OCI-M1 (cell line): ENCODE measurements around the gene TSPEAR.

ENCODE experiments used
- DNase-seq: peaks from one replicate; lab custom pipeline; 2025; lab: John Stamatoyannopoulos, UW

Gene TSPEAR

DNA sequence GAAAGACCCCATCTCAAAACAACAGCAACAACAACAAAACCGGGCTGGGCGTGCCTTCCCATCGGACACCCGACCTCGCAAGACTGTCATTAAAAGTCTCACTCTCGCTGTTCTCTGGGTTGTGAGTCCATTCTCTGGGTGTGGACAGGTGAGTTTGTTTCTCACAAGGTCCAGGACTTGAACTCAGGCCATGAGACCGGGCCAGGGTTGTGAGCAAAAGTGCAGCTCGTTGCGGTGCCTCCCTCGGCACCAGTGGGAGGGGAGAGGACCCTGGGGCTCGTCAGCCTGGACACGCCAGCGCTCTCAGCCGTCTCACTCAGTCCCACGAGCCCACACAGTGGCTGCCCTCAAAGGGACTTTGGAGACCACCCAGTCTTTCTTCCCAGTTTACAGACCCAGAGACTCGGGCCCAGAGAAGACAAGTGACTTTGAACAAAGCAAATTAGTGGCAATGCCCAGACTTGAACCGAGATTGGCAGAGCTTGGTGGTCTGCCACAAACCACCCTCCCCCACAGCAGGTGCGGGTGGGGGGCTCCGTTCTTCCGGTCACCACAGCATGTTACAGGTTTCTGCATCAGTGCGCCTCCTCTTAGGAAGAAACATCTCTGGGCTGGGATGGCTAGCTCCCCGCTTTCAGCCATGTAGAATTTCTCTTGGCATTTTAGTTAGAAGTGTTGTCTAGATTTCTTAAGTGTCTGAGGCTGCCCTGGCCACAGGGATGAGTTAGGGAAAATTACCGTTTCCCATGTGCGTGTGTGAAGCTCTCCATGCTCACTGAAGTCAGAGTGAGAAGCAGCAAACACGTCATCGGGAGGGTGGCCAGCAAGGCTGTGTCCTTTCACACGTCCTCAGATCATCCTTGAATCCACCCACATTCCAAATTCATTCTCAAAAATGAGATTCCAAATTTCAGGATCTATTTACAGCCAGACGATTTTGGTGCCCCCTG is 227.8 kb downstream of the TSPEAR start:
- DNase-seq, result no peak

DNA sequence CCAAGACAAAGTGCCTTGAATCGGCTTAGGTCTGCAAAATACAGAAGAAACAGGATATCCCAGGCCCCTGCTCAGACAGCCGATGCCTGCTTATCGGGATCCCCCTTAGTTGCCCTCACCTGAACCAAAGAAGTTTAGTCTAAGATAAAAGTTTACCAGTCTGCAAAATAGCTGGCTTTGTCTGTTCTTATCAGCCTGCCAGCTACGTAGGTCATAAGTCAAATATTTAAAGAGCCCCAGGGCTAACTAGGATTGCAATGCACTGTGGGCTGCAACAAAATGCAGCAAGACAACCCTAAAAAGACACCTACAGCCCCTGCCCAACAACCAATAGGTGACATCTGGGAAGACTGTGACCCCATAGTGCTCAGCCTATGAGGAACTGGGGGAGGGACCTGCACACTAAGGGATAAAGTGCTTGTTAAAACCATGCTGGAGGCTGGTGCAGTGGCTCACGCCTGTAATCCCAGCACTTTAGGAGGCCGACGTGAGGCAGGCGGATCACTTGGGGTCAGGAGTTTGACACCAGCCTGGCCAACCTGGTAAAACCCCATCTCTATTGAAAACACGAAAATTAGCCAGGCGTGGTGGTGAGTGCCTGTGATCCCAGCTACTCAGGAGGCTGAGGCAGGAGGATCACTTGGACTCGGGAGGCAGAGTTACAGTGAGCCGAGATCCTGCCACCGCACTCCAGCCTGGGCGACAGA is 228.6 kb downstream of the TSPEAR start:
- DNase-seq, result peak; percentile 50

DNA sequence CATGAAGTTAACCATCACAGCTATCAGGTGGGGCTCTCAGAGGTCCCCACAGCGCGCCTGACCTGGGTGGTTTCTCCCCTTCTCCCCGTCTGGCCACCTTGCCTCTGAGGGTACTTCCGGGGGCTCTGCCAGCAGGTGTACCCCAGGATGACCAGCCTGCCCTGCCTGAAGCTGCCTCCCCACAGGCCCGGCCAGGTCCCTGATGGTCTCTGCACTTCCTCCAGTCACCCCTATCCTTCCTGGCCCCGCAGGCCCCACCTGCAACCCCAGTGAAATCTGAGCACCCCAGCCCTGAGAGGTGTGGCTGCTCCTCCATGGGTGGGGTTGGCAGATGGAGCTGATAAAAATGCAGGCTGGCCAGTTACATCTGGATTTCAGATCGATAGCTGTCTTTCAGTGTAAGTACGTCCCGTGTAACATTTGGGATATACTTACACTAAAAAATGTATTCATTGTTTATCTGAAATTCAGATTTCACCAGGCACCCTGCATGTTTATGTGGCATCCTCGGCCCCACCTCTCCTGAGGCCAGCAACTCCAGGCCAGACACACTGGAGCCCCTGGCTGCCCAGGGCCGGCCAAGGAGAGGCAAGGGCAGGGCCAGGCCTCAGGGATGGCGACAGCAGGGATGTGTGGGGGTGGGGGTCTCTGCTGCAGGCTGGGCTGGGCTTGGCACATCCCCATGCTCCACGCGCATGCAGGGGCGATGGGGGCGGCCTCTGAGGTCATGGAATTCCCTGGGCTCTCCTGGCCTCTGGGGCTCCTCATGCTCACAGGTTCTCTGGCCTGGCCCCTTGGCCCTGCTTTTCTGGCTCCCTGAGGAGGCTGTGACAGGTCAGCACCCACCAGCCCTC is 230.9 kb downstream of the TSPEAR start:
- no peak for DNase-seq

DNA sequence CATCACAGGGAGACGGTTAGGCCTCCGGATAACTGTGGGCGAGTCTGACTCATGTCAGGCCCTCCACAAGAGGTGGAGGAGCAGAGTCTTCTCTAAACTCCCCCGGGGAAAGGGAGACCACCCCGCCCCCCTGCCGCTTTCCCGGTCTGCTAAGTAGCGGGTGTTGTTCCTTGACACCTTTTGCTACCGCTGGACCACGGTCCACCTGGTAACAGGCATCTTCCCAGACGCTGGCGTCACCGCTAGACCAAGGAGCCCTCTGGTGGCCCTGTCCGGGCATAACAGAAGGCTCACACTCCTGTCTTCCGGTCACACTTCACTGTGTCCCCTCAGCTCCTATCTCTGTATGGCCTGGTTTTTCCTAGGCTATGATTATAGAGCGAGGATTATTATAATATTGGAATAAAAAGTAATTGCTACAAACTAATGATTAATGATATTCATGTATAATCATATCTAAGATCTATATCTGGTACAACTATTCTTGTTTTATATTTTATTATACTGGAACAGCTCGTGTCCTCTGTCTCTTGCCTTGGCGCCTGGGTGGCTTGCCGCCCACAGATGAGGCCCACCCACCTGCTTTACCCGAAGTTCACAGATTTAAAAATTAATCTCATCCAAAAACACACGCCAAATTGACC is 231.7 kb downstream of the TSPEAR start:
- DNase-seq, result peak; percentile 78

DNA sequence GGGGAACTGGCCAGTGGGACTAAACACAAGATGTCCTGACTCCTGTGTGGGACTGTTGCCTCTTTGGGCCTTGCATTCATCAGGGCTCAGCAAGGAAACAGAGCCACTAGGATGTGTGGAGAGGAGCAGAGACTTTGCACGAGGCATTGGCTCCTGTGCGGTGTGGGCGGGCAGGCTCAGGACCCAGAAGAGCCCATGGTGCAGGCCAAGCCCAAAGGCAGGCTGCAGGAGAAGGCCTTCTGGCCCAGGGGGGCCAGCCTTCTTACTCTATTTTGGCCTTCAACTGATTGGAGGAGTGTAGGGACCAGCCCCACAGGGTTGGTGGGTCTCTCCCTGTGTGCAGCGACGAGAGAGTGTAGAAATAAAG is 232.6 kb downstream of the TSPEAR start:
- DNase-seq, result no peak

DNA sequence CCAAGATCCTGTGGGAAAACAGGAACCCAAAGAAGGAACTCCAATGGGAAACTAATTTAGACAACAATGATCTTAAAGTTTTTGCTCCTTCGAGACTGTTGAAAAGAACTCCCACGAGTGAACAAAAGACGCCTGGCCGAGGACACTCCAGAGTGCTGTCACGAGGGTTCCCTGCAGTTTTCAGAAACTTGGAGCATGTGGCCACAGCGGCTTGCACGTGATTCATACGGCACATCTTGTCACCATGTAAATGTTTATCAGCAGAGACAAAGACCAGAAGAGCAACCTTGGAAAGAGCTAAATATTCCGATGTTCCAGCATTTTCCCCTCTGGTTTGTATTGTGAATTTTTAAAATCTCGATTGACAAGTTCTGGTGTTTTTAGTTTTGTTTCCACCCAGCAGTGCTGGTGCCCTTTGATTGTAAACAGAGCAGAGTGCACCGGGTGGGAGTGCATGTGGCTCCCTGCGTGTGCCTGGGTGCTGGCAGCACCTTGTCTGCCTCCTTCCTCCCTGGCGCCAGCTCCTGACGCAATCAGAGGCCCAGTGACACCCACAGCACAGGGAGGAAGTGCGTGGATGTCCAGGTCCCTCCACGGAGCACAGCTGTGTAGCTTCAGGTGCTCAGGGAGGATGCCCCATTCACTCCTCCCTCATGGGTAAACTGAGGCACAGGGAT is 233.1 kb downstream of the TSPEAR start:
- no peak for DNase-seq

DNA sequence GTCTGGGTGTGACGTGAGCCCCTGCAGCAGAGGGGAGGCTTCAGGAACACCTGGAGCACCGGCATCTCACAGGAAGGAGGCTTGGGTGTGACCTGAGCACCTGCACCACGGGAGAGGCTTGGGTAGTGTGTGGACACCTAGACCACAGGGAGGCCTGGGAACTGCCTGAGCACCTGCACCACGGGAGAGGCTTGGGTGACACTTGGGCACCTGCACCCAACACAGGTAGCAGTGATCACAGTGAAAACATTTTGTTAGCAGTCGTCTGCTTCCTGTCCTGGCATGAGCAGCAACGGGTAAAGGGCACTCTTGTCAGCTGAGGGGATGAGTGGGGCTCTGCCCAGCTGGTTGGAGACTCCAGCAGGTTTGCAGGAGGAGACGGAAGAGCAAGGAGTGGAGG is 233.7 kb downstream of the TSPEAR start:
- DNase-seq, result no peak

DNA sequence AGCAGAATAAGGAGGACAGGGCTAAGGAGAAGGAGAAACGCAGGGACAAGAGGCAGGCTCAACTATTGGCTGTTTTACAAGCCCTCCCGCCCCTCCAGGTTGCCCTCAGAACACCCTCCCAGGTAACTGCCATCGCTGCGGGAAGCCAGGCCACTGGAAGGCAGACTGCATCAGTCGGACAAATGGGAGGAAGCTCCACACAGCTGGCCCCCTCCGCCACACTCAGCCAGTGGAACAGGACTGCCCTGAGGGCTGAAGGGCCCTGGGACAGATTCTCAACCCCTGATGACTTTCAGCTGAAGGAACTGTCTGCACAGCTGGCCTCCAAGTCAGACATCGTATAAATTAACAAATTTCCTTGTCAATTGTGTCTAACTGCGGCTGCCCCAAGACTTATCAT is 234.2 kb downstream of the TSPEAR start:
- no peak for DNase-seq

DNA sequence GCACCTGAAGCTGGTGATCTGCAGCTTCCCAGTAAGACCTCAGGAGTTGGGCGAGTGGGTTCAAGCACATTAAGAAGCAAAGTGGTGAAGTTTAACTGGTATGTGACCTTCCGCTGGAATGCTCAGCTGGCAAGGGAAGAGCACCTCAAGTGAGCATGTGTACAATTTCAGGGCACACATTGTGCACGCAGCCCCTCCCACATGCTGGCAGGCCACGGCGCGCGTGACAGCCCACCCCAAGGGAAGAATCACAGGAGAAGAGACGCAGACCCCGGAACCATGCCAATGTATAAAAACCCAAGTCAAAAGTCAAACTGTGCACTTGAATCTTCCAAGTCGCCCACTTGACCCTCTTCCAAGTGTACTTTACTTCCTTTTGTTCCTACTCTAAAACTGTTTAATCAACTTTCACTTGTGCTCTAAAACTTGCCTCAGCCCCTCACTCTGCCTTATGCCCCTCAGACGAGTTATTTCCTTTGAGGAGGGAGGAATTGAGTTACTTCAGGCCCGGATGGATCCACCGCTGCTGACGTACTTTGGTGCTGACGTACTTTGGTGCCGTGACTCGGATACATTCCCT is 236.0 kb downstream of the TSPEAR start:
- DNase-seq, result no peak

DNA sequence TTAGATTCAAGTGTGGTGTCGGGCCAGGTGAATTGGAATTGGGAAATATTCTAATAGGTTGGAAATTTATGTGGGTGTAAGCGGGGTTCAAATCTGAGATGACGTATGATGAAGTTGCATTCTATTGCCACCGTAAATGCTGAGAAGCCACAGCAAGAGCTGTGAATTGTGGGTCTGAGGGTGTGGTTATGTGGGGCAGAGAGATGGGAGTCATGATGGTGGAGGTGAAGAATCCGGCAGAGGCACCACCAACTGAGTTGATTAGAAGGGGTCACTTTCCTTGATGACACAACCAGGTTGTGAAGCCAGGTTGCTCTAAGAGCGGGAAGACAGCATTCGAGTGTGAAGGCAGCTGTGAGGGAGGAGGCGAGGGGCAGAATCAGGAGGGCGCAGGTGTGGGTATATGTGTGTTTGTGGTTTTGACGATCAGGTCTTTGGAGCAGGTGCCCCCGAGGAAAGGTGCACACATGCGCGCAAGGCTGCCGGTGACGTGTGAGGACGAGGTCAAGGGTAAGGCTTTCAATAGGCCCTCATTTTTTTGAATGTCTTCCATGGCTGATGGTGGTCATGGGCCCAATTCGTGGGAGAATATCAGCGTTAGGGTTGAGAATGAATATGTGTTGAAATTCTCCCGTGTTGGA is 237.3 kb downstream of the TSPEAR start:
- DNase-seq, result no peak

DNA sequence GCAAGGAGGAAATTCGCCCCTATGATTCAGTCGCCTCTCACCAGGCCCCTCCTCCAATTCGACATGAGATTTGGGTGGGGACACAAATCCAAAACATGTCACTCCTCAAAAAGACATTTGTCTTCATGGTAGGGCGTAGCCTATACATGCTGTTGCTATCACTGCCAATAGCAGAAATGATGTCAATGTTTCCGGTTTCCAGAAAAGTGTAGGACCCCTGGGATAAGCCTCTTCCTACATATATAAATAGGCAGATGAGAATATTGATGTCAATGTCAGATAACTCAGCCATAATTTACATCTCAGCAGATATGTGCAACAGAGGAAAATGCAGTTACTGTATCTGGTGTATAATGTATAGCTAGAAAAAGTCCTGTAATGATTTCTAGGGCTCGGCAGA is 239.4 kb downstream of the TSPEAR start:
- DNase-seq, result no peak

DNA sequence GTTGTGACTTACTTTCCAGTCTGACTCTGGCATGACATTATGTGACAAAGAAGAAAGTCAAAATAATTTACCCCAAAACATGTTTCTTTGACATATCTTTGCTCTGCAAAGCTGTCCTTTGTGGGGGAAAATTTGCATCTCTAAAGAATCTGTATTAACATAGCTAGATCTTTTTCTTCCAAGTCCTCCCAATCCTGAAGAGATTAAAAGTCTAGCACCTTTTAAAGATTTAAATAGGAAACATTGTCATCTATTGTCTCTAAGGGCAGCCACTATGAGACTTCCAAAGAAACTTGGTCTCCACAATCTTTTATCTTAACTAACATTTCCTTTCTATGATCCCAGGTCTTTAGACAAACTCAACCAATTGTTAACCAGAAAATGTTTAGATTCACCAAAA is 240.0 kb downstream of the TSPEAR start:
- DNase-seq, result no peak

DNA sequence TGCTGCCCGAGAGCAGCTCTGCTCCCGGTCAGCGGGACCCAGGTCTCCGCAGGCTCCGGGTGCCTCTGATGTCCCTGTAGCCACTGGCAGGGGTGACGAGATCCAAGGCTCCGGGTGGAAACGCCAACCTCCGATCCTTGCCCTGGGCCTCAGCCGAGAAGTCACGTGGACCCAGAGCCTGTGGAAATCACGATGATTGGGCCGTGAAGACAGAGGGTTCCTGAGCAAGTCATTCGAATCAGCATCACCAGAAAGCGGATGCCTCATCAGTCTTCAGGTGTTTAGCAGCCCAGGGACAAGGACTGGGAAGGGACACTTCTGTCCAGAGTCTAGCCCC is 243.5 kb downstream of the TSPEAR start:
- DNase-seq, result no peak

DNA sequence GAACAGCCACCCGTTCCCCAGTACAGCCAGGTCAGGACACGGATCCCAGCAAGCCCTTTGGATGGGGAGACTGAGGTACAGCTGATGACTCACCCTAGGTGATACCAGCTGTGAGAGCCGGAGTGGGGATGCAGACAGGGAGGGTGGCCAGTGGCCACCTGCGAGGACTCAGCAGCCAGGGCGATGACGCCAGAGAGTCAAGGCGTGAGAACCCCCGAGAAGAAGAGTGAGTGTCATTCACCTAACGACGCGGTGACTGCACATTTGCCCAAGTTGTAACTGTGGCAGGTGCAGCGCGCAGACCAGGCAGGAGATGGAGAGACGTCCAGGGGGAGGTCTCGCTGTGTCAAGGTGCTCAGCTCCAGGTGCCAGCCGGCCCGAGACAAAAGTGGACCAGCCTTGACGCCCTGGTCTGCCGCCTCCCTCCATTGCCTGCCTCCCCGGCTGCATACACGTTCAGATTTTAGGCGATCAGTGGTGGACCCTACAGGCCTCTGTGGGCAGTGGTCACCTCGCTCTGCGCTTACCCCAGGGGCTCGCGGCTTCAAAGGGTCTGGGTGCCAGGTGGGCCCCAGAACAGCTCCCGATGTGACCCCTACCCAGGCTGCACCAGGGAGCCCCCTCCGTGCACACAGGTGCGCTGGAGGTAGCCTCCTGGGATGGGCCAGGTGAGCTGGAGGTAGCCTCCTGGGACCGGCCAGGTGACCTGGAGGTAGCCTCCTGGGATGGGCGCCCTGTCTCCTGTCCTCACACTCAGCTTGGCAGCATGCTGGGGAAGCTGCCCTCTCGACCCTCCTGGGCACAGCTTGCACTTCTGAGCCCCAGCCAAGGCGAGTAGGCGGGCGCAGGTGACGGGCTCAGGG is 244.1 kb downstream of the TSPEAR start:
- no peak for DNase-seq

DNA sequence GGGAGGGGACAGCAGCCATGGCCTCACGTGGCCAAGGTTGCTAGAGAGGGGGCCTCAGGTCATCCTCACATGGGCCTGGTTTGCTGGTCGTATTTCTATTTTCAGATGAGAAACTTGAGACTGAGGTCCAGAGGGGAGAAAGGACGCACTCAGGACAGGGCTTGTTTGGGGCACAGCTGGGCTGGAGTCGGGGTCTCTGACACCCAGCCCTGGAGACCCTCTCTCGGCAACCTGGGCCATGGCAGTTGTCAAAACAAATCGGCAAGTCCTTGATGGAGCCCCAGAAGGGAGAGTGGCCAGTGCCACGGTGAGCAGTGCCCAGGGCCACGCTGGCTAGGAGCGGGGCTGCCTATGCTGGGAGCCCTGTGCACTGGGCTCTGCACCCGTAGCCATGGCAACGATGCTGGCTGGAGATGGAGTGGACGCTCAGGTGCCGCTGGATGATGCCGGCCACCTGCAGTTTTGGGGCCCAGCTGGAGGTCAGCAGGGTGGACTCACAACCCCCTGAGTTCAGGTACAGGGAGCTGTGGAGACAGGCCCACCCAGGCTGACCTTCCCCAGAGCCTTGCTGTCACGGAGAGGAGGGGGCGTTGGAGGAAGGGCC is 244.9 kb downstream of the TSPEAR start:
- no peak for DNase-seq

DNA sequence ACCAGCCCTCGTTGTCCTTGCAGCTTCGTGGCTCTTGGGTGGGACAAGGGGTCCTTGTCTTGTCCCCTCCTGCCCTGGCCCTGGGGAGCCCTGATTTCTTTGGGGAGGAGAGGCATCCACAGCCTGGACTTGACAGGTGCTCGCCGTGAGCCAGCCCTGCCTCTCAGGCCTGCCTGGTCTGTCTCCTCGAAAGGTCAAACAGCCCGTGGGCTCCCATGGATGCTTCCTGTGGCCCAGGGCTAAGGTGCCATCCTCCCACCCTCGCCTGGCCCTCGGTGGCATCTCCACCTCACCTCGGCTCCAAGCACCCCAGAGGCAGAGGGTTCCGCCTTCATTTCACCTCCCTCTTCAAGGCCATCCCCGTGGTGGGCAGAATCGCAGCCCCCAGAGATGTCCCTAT is 247.0 kb downstream of the TSPEAR start:
- no peak for DNase-seq

DNA sequence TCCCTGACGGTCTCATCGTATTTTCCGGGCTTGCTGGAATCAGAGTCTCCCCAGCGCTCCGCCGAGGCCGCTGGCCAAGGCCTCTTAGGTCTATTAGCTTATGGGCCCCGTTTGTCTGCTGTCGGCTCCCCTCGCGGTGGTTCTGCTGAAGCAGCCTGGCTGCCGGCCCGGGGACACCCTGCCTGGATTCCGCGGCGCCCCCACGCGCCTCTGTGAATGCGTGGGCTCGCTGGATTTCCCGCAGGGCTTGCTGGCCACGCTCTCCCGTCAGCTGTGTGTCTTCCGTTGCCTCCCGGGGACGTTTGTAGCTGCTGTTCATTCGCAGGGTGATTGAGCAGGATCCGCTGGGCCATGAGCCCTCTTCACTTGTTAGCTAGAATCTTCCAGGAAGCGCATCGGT is 247.6 kb downstream of the TSPEAR start:
- no peak for DNase-seq

DNA sequence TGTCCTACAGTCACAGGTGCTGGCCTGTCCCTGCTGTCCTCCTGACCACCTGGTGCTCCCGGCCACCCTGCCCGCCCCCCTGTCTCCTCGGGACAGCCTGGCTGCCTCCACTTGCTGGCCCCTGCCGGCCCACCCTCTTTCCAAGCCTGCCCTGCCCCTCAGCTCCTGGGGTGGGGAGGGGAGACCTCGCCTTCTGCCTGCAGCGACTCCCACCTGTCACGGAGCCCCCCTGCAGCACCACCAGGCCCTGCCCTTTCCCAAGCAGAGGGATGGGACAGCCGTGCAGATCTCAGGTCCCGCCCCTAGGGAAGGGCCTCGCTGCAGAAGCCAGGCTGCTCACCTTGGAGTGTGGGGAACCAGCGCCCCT is 248.6 kb downstream of the TSPEAR start:
- DNase-seq, result no peak

DNA sequence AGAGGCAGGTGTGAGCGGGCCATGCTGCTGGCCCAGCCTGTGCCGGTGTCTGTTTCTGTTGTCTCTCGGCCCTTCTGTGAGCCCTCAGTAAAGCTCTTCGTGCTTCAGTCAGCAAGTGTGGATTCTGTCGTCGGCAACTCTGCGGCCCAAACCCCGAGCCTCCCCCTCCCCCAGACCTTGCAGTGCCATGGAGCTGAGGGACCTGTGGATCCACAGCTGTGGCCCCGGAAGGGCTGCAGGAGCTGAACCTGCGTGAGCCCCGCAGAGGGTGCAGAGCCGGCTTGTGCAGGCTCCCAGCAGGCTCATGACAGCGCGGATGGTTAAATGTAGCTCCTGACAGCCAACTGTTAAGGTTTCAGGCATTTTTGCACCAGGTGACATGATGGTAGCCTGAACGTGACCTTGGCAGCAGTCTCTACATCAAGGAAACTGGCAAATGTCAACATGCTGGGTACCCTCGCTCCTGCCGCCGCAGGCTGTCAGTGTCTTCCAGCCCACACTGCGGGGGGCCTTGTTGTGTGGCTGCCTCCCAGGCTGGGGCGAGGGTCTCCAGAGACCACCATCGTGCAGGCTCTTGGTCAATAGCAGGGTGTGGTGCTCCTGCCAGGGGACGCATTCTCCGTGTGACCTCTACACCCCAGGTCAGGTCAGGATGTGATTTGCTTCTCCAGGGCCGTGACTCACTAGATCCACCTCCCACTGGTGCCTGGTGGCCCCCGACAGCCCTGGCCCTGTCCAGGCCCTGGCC is 249.1 kb downstream of the TSPEAR start:
- DNase-seq, result no peak
